SK-N-SH treated with all-trans-retinoic acid at 6 μM for 48 hours (cell line): ENCODE data around the gene PROC.

Source experiments
- CREB5 ChIP-seq: fragments of 250-450 bp; sonication (Bioruptor Pico); IDR thresholded peaks from 2 replicates; pipeline ENCODE4 v1.5.1; 2020; ENCODE audit warnings: low read depth, mild to moderate bottlenecking, moderate library complexity
- ESRRG ChIP-seq: fragments of 250-450 bp; sonication (Bioruptor Pico); IDR thresholded peaks from 2 replicates; pipeline ENCODE4 v1.6.1; 2021; ENCODE audit warnings: mild to moderate bottlenecking
- OSR1 ChIP-seq: fragments of 250-450 bp; sonication (Bioruptor Pico); IDR thresholded peaks from 2 replicates; pipeline ENCODE4 v1.8.0; 2022; ENCODE audit warnings: moderate library complexity, mild to moderate bottlenecking, inconsistent platforms
- PATZ1 ChIP-seq: fragments of 250-450 bp; sonication (Bioruptor Pico); IDR thresholded peaks from 2 replicates; pipeline ENCODE4 v1.8.0; 2020; ENCODE audit warnings: mild to moderate bottlenecking, moderate library complexity, borderline replicate concordance
- RARB ChIP-seq: fragments of 250-450 bp; sonication (Bioruptor Pico); IDR thresholded peaks from 2 replicates; pipeline ENCODE4 v1.8.0; 2021; ENCODE audit warnings: mild to moderate bottlenecking, moderate library complexity
- TCF4 ChIP-seq: fragments of 250-450 bp; sonication (Bioruptor Pico); IDR thresholded peaks from 2 replicates; pipeline ENCODE4 v1.8.0; 2021; ENCODE audit warnings: mild to moderate bottlenecking, moderate library complexity, borderline replicate concordance
- TOX ChIP-seq: fragments of 250-450 bp; sonication (Bioruptor Pico); IDR thresholded peaks from 2 replicates; pipeline ENCODE4 v1.8.0; 2021; ENCODE audit warnings: mild to moderate bottlenecking, moderate library complexity, borderline replicate concordance
- TSHZ2 ChIP-seq: fragments of 250-450 bp; sonication (Bioruptor Pico); IDR thresholded peaks from 2 replicates; pipeline ENCODE4 v1.5.0; 2020; ENCODE audit warnings: mild to moderate bottlenecking, moderate library complexity
- ZNF565 ChIP-seq: fragments of 450-650 bp; formaldehyde crosslinking; conservative IDR thresholded peaks from 2 replicates; pipeline ENCODE4 v1.5.0; 2020; ENCODE audit warnings: low read depth, mild to moderate bottlenecking, moderate library complexity
- ZNF70 ChIP-seq: fragments of 450-650 bp; formaldehyde crosslinking; IDR thresholded peaks from 2 replicates; pipeline ENCODE4 v1.5.0; 2020; ENCODE audit warnings: mild to moderate bottlenecking, moderate library complexity

GRCh38 chr2:127423880-127424279, 5.7 kb downstream of the PROC start:
- TF ChIP-seq OSR1 (CRISPR knock-in tag) (no peak), ZNF565 (CRISPR knock-in tag) (no peak), RARB (CRISPR knock-in tag) (no peak), TSHZ2 (CRISPR knock-in tag) (no peak), CREB5 (CRISPR knock-in tag) (no peak), TCF4 (no peak), ZNF70 (no peak), ESRRG (CRISPR knock-in tag) (no peak), PATZ1 (CRISPR knock-in tag) (no peak), TOX (CRISPR knock-in tag) (no peak)
